ENCODE results near the gene AGPAT3. TPM values are rescaled to one million over a fixed set of nuclear protein-coding genes. Genes with fewer than 3 reads are reported as not detected.

Gene AGPAT3
- total and polyA plus RNA-seq, 3 donors from 2014 or later, result 64.5 to 77.5 (median 69.8) TPM

DNA sequence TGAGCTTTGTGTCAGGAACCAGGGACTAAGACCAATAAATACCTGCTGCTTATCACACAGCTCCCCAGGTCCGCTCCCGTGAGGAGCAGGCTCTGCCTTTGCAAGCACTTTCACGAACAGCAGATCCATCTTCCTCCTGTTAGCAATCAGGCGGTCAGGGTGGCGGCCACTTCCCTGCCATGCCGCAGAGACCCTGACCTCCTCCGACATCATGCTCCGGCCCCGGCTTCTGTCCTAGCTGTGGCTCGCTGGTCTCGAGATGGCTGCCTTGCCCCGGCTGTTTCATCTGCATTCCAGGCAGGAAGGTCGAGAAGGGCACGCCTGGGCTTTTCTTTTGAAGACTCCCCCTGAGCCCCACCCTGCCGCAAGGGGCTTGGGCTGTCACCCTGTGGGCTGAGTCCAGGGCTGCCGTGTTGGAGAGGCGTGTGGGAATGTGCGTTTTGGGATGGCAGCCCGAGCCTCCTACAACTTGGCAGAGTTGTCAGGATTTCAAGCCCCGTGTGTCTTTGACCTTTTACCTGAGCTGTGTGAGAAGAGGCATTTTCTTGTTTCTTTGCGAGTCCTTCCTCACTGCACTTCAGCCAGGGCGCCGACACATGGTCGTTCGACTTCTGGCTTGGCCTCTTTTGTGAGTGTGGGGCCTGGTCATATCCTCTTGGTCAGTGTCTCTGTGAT is 59.5 kb downstream of the AGPAT3 start:
- WGBS, 2 donors, result 86 to 89% methylated on average over 23 to 25 of the region's 25 CpGs
- no peak for DNase-seq
- no peaks in the 10 kb centered on the region for H3K4me1 ChIP-seq
- no peak overlapping the region for H3K27ac ChIP-seq
- H3K36me3 ChIP-seq (ENCODE audit: low read depth, missing control alignments), result no peaks in the 10 kb centered on the region
- no peaks in the 10 kb centered on the region for H3K9me3 ChIP-seq
- no peak overlapping the region for H3K4me3 ChIP-seq
- no peak for TF ChIP-seq POLR2A (IDR thresholded peaks at IDR 0.05)
- TF ChIP-seq, protein P1, sequence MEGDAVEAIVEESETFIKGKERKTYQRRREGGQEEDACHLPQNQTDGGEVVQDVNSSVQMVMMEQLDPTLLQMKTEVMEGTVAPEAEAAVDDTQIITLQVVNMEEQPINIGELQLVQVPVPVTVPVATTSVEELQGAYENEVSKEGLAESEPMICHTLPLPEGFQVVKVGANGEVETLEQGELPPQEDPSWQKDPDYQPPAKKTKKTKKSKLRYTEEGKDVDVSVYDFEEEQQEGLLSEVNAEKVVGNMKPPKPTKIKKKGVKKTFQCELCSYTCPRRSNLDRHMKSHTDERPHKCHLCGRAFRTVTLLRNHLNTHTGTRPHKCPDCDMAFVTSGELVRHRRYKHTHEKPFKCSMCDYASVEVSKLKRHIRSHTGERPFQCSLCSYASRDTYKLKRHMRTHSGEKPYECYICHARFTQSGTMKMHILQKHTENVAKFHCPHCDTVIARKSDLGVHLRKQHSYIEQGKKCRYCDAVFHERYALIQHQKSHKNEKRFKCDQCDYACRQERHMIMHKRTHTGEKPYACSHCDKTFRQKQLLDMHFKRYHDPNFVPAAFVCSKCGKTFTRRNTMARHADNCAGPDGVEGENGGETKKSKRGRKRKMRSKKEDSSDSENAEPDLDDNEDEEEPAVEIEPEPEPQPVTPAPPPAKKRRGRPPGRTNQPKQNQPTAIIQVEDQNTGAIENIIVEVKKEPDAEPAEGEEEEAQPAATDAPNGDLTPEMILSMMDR (IDR thresholded peaks at IDR 0.05), result no peak
- H3K27me3 ChIP-seq, result no peaks in the 10 kb centered on the region
- intact Hi-C loops (cut with DNase I; ENCODE audit: low total_unique reads), result no loop called here

DNA sequence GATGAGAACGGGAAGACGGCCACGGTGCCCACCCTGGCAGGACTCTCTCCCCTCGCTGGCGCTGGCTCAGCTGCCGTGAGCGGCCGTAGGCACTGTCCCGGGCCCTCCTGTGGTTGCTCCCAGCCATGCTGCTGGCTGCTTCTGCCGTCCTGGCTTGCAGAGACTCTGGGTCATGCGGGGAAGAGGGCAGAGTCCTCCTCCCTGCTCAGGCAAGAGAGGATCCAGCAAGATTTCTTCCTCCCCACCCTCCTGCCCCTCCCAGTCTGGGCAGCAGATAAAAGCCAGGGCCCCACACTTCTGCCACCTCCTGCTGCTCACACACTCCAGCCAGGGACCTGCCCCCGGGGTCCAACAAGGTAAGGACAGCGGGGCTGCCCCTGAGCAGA is 60.1 kb downstream of the AGPAT3 start:
- Histone ChIP-seq H3K27ac (no peak overlapping the region), H3K4me1 (no peaks in the 10 kb centered on the region), H3K36me3 (ENCODE audit: low read depth, missing control alignments) (no peaks in the 10 kb centered on the region), H3K9me3 (no peaks in the 10 kb centered on the region), H3K4me3 (no peak overlapping the region), H3K27me3 (no peaks in the 10 kb centered on the region)
- no peak for DNase-seq
- intact Hi-C loops (cut with DNase I; ENCODE audit: low total_unique reads), result no loop called here
- WGBS, 2 donors, result 86 to 93% methylated on average over 12 of the region's 13 CpGs
- TF ChIP-seq, protein P1 (IDR thresholded peaks at IDR 0.05), result no peak
- TF ChIP-seq POLR2A (IDR thresholded peaks at IDR 0.05), result no peak

DNA sequence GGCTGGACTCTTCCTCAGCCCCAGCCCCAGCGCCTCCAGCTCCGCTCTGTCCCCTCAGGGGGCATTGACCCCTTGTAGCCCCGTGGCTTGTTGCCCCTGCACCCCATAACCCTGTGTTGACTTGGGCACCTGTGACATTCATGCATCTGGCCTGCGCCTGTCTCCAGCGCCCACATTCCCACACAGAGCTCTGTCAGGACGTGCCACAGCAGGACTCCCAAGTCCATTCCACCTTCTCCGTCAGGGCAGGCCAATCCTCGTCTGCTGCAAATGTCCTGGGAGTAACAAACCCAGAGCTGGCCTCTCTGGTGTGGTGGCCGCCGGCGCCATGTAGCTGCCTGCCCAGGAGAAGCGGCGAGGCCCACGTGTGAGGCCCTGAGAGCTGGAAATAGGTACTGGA is 60.6 kb downstream of the AGPAT3 start:
- intact Hi-C loops (cut with DNase I; ENCODE audit: low total_unique reads), result no loop called here
- Histone ChIP-seq H3K4me3 (no peak overlapping the region), H3K9me3 (no peaks in the 10 kb centered on the region), H3K27ac (no peak overlapping the region), H3K36me3 (ENCODE audit: low read depth, missing control alignments) (no peaks in the 10 kb centered on the region), H3K4me1 (no peaks in the 10 kb centered on the region), H3K27me3 (no peaks in the 10 kb centered on the region)
- TF ChIP-seq, protein P1 (IDR thresholded peaks at IDR 0.05), result no peak
- no peak for TF ChIP-seq POLR2A (IDR thresholded peaks at IDR 0.05)
- 93 to 94% methylated on average over 7 to 14 of the region's 14 CpGs for WGBS, 2 donors
- DNase-seq, result no peak

DNA sequence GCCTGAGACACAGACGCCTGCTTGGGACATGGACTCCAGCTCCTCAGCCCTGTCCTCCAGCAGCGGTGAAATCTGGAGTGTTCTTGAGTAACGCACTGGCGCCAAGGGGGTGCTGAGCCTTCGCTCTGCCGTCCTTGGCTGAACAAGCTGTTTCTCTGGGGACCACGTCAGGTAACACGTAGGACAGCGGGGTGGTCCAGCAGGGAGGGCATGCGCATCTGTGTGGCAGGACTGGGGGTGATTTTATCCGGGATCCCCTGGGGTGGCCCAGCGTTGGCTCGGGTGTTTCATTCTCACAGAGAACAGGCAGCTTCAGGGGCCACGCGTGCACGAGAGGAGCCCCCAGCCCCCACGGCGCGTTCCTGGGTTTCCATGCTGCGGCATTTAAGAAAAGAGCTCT is 61.2 kb downstream of the AGPAT3 start:
- WGBS, 2 donors, result 91 to 94% methylated on average over 20 of the region's 20 CpGs
- Histone ChIP-seq H3K36me3 (ENCODE audit: low read depth, missing control alignments) (no peaks in the 10 kb centered on the region), H3K4me3 (no peak overlapping the region), H3K27ac (no peak overlapping the region), H3K27me3 (no peaks in the 10 kb centered on the region), H3K9me3 (no peaks in the 10 kb centered on the region), H3K4me1 (no peaks in the 10 kb centered on the region)
- DNase-seq, result no peak
- TF ChIP-seq POLR2A (IDR thresholded peaks at IDR 0.05), result no peak
- TF ChIP-seq, protein P1 (IDR thresholded peaks at IDR 0.05), result no peak
- intact Hi-C loops (cut with DNase I; ENCODE audit: low total_unique reads), result no loop called here

Measured in testis (tissue), 3 donors.